GM18870 (cell line): ENCODE results near the gene KDM6A.
"Not testable (repeated sequence)": the region's sequence is repeated elsewhere in the genome, so short reads cannot be mapped to it uniquely, and the experiment has no call there.

ENCODE experiments used
- ATAC-seq: cut with Tn5 transposase; IDR thresholded peaks from one replicate; pipeline ENCODE4 v1.9.1; 2021; ENCODE audit warnings: moderate library complexity; ENCODE audit not compliant: unreplicated experiment

KDM6A gene

GRCh38 chrX:44954562-44954961 lies 81.6 kb downstream of the KDM6A start:
- ATAC-seq = no peak

GRCh38 chrX:44957848-44958247 lies 84.9 kb downstream of the KDM6A start:
- ATAC-seq = no peak

- no peak for ATAC-seq
Observed at GRCh38 chrX:44958480-44958879, 85.5 kb downstream of the KDM6A start.

GRCh38 chrX:44961817-44962607 lies 89.0 kb downstream of the KDM6A start:
- no peak for ATAC-seq

GRCh38 chrX:44962944-44963343 lies 90.0 kb downstream of the KDM6A start:
- ATAC-seq = no peak

- no peak for ATAC-seq
Observed at GRCh38 chrX:44967221-44967620, 94.2 kb downstream of the KDM6A start.

- no peak for ATAC-seq
Observed at GRCh38 chrX:44970709-44971108, 97.7 kb downstream of the KDM6A start.

GRCh38 chrX:44971674-44972073 lies 98.7 kb downstream of the KDM6A start:
- ATAC-seq = no peak

GRCh38 chrX:44972132-44972531 lies 99.1 kb downstream of the KDM6A start:
- no peak for ATAC-seq

GRCh38 chrX:44973420-44973932 lies 100.5 kb downstream of the KDM6A start:
- no peak for ATAC-seq

GRCh38 chrX:44974451-44974850 lies 101.5 kb downstream of the KDM6A start:
- ATAC-seq = no peak

- no peak for ATAC-seq
Observed at GRCh38 chrX:44975666-44976263, 102.8 kb downstream of the KDM6A start.

GRCh38 chrX:44978976-44979375 lies 106.0 kb downstream of the KDM6A start:
- no peak for ATAC-seq

GRCh38 chrX:44980403-44980802 lies 107.4 kb downstream of the KDM6A start:
- ATAC-seq = no peak

- ATAC-seq = no peak
Observed at GRCh38 chrX:44980883-44981282, 107.9 kb downstream of the KDM6A start.

- ATAC-seq = no peak
Observed at GRCh38 chrX:44989995-44990770, 117.2 kb downstream of the KDM6A start.

- no peak for ATAC-seq
Observed at GRCh38 chrX:44992775-44993174, 119.8 kb downstream of the KDM6A start.

- peak; percentile 54 for ATAC-seq
Observed at GRCh38 chrX:44996277-44996676, 123.3 kb downstream of the KDM6A start.

GRCh38 chrX:44997282-44997812 lies 124.4 kb downstream of the KDM6A start:
- ATAC-seq = no peak

- ATAC-seq = no peak
Observed at GRCh38 chrX:44997888-44998287, 124.9 kb downstream of the KDM6A start.

GRCh38 chrX:44999237-44999636 lies 126.2 kb downstream of the KDM6A start:
- not testable (repeated sequence) for ATAC-seq
